Testis (tissue), 3 donors: ENCODE data around the gene KCNJ1. TPM values are rescaled to one million over a fixed set of nuclear protein-coding genes. Genes with fewer than 3 reads are reported as not detected.

Experiments
- DNase-seq: peaks from one replicate; pipeline ENCODE4 v3.0.0-alpha.2; 2019
- H3K27ac ChIP-seq, 2 donors: fragments of 200-600 bp; sonication (generic); one replicate each; pipeline ENCODE4 v1.5.1; 2019
- H3K27me3 ChIP-seq: fragments of 200-600 bp; sonication (generic); one replicate; pipeline ENCODE4 v1.5.1; 2019
- H3K36me3 ChIP-seq: fragments of 200-600 bp; sonication (generic); one replicate; pipeline ENCODE4 v1.5.1; 2017; ENCODE audit warnings: low read depth; ENCODE audit errors: missing control alignments
- H3K4me1 ChIP-seq: fragments of 200-600 bp; sonication (generic); one replicate; pipeline ENCODE4 v1.5.1; 2019
- H3K4me3 ChIP-seq, 2 donors: fragments of 200-600 bp; sonication (generic); one replicate each; pipeline ENCODE4 v1.5.1; 2017 to 2019
- H3K9me3 ChIP-seq: fragments of 200-600 bp; sonication (generic); one replicate; pipeline ENCODE4 v1.5.1; 2017
- CTCF ChIP-seq, 3 experiments: fragments of 450-650 bp in 2 of 3; fragments of 200-600 bp in 1 of 3; sonication (generic) in 1 of 3; IDR thresholded peaks; one replicate each; pipeline ENCODE4 v1.5.1; 2016 to 2019; ENCODE audit warnings: antibody characterized with exemption in 3 of 3, mild to moderate bottlenecking in 2 of 3, moderate library complexity in 1 of 3
- POLR2A ChIP-seq: fragments of 450-650 bp; IDR thresholded peaks from one replicate; pipeline ENCODE4 v1.6.1; 2017; ENCODE audit warnings: antibody characterized with exemption, mild to moderate bottlenecking, moderate library complexity
- WGBS, 2 donors: methylation state at CpG; one replicate each; pipeline ENCODE4 v1.1.5; 2018; 5-methylcytosine and 5-hydroxymethylcytosine counted together
- intact Hi-C: fragments of 100-400 bp; cut with DNase I; formaldehyde crosslinking; loops from one replicate; pipeline ENCODE4 v1.15.1; 2023; ENCODE audit warnings: low total_unique reads
- polyA plus RNA-seq: library from polyadenylated mRNA; stranded (reverse); fragments of 350-450 nt; fragmentation: Illumina TruSeq; extraction: RNeasy Lipid Tissue Mini Kit (QIAGEN cat#74804); gene quantifications from one replicate; pipeline ENCODE4 v1.2.3, GENCODE V29; 2014; ENCODE audit warnings: low read depth, low replicate concordance; ENCODE audit not compliant: insufficient read depth
- total RNA-seq, 2 donors: library from RNA; depleted of rRNA; stranded (reverse); fragments of >200 nt; gene quantifications; one replicate each; pipeline ENCODE4 v1.2.3, GENCODE V29; 2016

KCNJ1 gene
- total and polyA plus RNA-seq, 3 donors from 2014 or later: 0.12 to 0.24 (median 0.16) TPM

- TF ChIP-seq CTCF (IDR thresholded peaks at IDR 0.05): no peak
- TF ChIP-seq POLR2A: no peak
- Histone ChIP-seq H3K27ac (no peak overlapping the region), H3K27me3 (no peaks in the 10 kb centered on the region), H3K9me3 (no peaks in the 10 kb centered on the region), H3K36me3 (no peaks in the 10 kb centered on the region), H3K4me3 (no peak overlapping the region), H3K4me1 (no peaks in the 10 kb centered on the region)
- intact Hi-C loops: no loop called here
- WGBS, 2 donors: 84 to 97% methylated on average over 3 to 5 of the region's 5 CpGs
- no peak for DNase-seq
Measured at GRCh38 chr11:128804481-128804880, 62.6 kb downstream of the KCNJ1 start.

DNA sequence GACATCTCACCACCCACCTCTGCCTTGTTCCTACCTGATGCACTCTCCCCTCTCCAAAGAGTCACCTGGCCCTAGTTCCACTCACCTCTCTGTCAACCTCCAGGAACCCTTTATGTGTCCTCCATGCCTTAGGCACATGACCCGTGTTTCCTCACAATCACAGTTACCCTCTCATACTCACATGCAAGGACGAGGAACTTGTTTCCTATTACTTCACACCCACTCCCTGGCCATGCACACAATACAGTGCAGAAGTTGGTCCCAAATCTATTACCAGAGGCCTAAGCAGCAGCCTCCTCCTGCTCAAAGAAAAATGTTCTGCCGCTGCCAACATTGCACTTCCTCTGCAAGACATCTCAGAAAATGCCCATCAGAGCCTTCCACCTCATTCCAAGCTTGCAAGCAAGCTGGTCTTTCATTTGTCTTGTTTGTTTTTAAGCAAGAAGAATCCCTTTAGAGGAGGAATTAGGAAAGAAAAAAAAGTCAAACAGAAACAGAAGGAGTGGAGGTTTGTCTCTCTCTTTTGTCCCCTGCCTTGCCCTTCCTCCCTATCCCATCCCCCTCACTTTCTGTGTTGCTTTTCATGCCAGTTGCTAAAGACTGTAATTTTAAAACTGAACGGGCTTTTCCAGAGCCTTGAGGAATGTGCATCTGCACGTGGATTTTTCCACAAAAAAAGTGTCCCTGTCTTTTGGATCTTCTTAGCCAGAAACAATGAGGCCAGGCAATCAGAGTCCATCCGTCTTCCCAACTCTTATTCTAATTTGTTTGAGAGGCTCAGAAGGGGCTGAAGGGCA lies 63.4 kb downstream of the KCNJ1 start:
- H3K36me3 ChIP-seq: no peaks in the 10 kb centered on the region
- H3K4me3 ChIP-seq: no peak overlapping the region
- 70 to 72% methylated on average over 6 of the region's 6 CpGs for WGBS, 2 donors
- no peak overlapping the region for H3K27ac ChIP-seq
- H3K4me1 ChIP-seq: no peaks in the 10 kb centered on the region
- intact Hi-C loops: no loop called here
- DNase-seq: no peak
- no peaks in the 10 kb centered on the region for H3K9me3 ChIP-seq
- no peaks in the 10 kb centered on the region for H3K27me3 ChIP-seq
- TF ChIP-seq CTCF (IDR thresholded peaks at IDR 0.05): no peak
- TF ChIP-seq POLR2A: no peak

DNA sequence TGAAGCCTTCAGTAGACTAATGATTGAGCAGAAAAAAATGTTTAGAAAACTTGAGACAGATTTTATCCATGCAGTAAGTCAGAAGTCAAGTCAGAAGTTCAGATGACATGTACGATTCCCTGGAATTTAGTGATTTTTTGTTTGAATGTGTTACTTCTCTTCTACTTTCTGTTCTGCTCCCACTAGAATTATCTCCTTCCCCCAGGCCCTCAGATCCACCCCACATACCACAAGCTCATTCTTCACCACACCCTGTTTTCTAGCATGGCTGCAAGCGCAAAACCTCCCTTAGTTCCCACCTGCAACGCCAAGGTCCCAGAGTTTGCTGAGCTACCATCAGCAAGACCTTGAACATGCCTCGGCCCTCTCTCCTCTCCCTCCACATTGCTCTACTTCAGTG lies 64.1 kb downstream of the KCNJ1 start:
- H3K9me3 ChIP-seq: no peaks in the 10 kb centered on the region
- H3K27ac ChIP-seq: no peak overlapping the region
- 89 to 93% methylated on average over 4 of the region's 4 CpGs for WGBS, 2 donors
- TF ChIP-seq POLR2A (no peak), CTCF (IDR thresholded peaks at IDR 0.05) (no peak)
- DNase-seq: no peak
- no peak overlapping the region for H3K4me3 ChIP-seq
- intact Hi-C loops: no loop called here
- no peaks in the 10 kb centered on the region for H3K27me3 ChIP-seq
- no peaks in the 10 kb centered on the region for H3K36me3 ChIP-seq
- no peaks in the 10 kb centered on the region for H3K4me1 ChIP-seq

DNA sequence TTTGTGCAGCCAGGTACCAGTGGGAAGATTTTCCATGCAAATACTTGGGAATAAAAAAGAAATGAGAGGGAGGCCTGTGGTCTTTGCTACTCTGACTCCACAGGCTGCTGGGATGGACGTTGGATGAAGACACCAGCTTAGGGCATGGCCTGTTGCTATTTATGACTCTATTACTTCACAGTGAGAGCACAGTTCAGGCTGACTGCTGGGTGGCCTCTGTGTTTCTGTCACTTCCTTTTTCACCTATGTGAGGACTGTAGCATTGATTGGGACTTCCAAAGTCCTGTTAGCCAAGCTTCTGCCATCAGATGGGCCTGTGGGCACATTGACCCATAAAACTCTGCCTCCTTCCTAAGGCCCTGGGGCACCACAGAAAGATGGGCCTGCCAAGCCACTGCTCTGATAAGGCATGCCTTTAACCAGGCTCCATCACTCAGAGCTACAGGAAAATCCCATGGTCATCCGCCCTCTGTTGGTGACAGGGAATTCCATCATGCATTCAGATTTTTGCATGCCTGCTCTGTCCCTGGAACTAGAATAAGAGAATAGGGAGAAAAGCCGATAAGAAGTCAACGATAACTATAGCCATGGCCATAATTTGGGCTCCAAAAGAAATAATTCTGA lies 64.6 kb downstream of the KCNJ1 start:
- H3K4me3 ChIP-seq: no peak overlapping the region
- no peak for TF ChIP-seq CTCF (IDR thresholded peaks at IDR 0.05)
- TF ChIP-seq POLR2A: no peak
- H3K27ac ChIP-seq: no peak overlapping the region
- H3K36me3 ChIP-seq: no peaks in the 10 kb centered on the region
- DNase-seq: no peak
- no peaks in the 10 kb centered on the region for H3K9me3 ChIP-seq
- intact Hi-C loops: no loop called here
- WGBS, 2 donors: 86 to 87% methylated on average over 3 to 4 of the region's 4 CpGs
- no peaks in the 10 kb centered on the region for H3K27me3 ChIP-seq
- no peaks in the 10 kb centered on the region for H3K4me1 ChIP-seq
